ENCODE measurements around the gene DDR2.
"Not testable (repeated sequence)": the region's sequence is repeated elsewhere in the genome, so short reads cannot be mapped to it uniquely, and the experiment has no call there.

DDR2 gene

DNA sequence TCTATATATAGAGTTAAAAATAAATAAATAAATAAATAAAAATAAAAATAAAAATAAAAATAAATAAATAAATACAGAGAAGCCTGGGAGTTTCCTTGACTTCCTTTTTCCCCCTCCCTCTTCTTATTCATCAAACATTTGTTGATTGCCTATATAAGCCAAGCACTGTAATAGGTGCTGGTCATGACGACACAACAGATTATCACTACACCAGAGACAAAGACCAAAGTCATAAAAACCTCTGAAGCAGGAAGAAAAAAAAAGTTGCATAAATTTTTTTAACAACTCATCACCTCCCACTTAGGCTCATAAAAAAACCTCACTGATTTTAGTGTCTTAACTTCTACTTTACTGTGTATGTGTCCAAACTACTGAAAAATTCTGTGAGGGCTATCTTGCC lies 95.2 kb downstream of the DDR2 start:
- not testable (repeated sequence) for DNase-seq

DNA sequence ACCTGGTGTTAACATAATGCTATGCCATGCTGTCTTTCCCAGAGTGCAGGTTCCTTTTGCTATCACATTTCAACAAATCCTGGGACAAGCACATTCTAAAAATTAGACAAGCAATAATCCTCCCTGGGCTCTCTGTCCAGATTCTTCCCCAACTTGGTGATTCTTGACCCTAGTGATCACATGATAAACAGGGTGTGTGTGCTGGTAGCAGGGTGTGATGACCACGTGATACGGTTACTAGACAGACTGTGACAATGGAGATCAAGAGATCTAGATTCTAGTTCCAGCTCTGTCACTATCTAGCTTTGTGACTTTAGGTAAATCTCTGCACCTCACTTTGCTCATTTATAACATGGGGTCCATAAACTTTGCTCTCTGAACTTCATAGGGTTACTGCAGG lies 96.3 kb downstream of the DDR2 start:
- no peak for DNase-seq

DNA sequence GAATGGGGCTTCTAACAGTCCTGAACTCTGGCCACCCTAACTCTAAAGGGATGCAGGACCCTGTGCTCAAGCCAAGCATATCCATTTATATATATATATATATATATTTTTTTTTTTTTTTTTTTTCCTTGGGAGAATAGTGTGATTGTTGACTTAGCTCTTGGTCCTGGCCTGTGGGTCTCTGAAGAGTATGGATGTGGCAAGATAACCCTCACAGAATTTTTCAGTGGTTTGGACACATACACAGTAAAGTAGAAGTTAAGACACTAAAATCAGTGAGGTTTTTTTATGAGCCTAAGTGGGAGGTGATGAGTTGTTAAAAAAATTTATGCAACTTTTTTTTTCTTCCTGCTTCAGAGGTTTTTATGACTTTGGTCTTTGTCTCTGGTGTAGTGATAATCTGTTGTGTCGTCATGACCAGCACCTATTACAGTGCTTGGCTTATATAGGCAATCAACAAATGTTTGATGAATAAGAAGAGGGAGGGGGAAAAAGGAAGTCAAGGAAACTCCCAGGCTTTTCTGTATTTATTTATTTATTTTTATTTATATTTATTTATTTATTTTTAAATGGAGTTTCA lies 97.0 kb downstream of the DDR2 start:
- not testable (repeated sequence) for DNase-seq

DNA sequence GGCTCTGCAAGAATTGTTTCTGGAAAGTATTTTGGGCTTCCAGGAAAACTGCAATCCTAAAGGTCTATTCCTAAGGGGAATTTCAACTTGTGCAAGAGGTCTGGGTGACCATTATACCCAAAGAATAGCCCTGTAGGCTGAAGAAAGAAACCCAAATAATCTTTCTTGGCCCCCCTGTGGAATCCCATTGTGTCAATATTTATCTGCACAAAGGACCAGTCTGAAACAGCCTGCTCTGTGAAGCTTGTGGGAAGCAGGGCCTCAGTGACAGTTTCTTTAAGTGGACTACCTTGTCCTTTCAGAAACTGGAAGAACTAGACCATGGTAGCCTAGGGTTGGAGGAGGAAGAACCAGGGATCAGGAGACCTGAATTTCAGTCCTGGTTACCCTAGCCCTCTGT lies 99.8 kb downstream of the DDR2 start:
- no peak for DNase-seq

DNA sequence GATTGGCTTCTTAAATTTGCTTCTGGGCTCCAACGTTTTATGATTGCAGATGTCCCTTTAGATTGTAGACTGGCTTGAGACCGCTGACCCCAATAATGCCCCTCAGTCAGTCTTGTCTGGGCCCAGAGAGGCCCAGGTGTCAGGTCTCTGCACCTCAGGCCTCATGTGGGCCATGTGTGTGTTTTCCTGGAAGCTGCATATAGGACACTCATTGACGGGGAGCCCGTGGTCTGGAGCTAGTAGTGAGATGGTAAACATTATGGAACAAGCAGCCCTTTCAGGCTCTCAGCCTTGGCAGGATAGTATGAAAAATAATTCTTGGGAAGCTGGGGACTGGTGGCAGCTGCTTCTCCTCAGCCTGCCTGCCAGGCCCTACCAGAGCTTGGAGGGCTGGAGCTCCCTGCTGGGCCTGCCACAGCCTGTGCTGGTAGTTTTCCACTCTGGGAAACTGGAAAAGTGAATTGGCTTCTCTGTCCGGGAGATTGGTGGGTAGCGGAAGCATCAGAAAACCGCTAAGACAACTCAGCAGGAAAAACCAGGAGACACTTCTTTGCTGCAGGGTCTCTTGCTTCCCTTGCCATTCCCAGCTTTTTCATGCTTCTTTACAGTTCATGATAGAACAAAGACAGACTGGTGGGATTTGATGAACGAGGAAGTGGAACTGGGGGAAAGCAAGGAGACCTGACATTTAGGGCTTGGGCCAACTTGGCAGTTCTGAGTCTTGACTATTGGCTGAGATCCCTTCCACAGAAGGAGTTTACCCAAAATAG lies 100.5 kb downstream of the DDR2 start:
- DNase-seq: no peak

DNA sequence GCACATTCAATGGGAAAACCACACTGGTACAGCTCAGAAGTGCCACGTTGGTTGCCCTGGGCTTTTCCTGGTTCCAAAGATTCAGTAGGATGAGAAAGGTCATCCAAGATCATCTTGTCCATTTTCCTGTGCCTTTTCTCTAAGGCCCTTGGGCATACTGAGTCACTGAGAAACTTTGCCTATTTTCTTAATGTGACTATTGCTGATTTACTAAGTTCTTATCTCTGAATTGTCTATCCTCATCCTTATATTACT lies 101.0 kb downstream of the DDR2 start:
- DNase-seq: no peak

DNA sequence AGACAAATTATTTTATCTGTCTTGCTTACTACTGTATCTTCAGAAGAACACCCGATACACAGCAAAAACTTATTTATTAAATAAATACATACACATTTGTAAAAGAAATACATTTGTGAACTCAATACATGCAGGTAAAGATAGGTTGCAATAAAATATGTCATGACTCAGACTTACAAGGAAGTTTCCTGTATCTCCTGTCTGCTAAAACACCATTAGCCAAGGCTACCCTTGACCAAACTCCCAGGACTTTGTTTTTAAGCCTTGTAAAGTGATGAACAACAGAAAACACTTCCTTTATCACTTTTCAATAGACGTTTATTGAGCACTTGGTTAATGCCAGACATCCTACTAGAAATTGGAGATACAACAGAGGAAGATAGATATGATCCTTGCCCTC lies 101.8 kb downstream of the DDR2 start:
- DNase-seq: no peak

DNA sequence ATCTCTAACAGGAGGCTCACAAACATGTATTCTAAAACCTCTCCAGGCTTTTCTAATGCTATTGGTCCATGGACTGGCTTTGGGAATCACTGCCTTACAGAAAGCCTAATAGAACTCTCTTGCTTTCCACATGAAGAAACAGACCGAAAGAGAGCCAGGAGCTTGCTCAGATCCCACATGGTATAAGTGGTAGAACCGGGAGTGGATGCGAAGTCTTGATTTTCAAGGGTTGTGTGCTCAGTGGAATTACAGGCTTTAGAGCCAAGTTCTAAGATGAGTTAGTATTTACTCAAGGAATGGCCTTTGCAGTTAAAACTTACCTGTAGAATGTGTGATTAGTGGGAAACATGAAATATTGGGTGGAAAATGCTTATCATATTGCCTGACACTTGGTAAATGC lies 103.9 kb downstream of the DDR2 start:
- no peak for DNase-seq

DNA sequence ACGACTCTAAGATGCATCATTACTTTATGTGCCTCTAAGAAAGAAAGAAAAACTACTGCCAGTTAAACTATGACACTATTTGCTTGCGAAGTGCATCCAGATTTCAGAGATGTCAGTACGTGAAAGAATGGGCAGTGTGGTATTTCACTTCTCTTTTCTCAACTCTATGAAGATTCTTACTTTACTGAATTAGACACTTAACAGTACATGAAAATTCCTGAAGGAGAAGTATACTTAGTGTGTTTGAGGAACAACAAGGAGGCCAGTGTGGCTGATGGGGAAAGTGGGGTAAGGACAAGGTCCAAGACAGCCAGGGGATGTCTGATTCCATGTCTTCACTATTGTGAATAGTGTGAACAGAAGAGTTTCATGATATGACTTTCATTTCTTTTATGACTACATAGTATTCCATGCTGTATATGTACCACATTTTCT lies 104.4 kb downstream of the DDR2 start:
- no peak for DNase-seq

DNA sequence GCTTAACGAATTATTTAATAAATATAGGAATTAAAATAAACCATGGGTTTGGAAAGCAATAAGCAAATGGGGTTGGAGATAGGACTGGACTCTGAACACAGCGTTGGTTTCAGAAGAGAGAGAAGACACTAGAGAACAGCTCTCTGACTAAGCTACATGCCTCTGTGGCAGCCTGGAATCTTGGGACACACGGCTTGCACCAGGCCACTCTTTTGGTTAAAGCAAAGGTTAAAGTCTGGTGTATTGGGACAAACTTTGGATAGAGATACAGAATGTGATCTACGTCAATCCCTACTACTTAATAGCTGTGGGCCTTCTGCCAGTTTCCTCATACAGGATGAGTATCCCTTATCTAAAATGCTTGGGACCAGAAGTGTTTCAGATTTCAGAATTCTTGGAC lies 108.5 kb downstream of the DDR2 start:
- DNase-seq: no peak

DNA sequence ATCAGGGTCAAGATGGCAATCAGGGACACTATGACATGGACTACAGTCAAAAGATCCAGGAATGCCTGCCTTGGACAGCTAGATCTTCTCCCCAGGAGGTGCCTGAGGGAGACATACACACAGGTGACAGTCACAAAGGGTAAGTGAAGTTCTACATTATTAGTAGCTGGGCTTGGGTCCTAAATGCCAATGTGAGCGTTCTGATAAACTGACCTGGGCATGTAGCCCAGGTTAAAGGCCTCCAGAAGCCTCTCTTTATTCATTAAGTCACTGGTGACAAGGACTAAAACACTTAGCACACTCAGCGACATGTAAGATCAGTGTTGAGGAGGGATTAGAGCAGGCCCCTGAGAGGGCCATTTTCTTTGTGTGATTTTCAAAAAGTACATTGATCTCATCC lies 109.3 kb downstream of the DDR2 start:
- DNase-seq: no peak

DNA sequence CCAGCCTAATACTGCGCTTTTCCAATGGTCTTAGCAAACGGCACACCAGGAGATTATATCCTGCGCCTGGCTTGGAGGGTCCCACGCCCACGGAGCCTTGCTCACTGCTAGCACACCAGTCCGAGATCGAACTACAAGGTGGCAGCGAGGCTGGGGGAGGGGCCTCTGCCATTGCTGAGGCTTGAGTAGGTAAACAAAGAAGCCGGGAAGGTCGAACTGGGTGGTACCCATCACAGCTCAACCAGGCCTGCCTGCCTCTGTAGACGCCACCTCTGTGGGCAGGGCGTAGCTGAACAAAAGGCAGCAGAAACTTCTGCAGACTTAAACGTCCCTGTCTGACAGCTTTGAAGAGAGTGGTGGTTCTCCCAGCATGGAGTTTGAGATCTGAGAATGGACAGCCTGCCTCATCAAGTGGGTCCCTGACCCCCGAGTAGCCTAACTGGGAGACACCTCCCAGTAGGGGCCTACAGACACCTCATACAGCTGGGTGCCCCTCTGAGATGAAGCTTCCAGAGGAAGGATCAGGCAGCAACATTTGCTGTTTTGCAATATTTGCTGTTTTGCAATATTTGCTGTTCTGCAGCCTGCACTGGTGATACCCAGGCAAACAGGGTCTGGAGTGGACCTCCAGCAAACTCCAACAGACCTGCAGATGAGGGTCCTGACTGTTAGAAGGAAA lies 114.1 kb downstream of the DDR2 start:
- DNase-seq: not testable (repeated sequence)

DNA sequence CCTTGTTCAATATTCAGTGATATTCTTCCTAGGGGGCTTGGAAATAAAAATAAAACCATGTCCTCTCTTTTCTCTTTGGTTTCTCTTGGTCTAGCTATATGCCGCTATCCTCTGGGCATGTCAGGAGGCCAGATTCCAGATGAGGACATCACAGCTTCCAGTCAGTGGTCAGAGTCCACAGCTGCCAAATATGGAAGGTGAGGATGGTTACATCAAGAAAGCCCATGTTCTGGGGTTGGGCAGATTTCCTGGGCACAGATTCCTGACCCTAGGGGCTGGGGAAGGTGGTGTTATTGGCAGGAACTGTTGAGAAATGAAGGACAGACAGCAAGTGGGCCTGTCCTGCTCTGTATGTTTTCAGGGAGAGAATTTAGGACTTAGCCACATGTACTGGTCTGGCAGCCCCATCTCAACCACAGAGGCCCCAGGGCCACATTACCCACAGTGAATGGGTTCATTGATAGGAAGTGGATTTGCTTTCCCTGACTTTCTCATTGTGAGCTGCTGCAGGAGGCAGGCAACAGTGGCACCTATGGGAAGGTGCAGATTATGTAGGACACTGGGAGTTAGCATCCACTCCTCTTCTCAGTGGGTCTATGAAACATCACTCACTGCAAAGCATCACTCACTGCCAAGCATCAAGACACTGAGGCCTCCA lies 120.9 kb downstream of the DDR2 start:
- DNase-seq: no peak

DNA sequence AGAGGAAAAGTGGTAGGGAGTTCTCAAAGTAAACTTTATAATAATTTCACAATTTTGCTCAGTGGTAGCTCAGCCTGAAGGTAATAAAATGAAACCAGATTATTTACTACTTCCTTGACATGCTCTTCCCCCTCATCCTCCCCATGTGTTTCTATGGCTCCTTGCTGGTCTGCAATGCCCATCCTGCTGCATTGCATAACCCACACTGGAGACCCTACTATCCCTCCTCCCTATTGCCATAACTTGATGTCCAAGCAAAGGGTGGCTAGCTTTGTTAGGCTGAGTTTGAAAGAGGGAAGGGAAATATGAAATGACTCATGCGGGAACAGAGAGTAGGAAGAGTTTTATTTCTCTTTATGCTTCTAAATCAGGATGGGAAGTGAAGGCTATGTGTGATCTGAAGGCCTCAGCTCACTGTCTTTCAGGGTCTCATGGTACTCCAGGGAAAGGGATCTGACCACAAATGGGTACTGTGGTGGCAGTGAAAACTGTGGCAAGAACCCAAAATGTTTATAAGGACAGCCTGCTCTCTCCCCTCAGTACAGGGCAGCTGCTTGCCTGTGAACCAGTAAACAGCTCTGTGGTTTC lies 121.8 kb downstream of the DDR2 start:
- no peak for DNase-seq

DNA sequence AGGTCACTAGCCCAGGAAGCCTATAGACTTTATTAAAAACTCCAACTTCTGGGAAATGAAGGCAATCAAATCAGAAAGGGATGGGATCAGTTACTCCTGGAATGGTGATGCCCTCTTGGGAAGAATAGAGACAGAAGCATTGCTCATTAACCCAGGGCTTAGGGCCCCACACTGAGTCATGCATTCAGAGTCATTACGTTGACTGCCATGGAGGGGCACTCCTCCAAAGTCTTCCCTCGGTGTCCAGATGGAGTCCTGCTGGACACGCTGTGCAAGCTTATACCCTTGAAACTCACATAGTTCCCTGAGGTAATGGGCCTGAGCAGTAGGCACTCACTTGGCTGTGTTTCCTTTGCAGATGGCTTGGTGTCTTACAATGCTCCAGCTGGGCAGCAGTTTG lies 123.0 kb downstream of the DDR2 start:
- no peak for DNase-seq

DNA sequence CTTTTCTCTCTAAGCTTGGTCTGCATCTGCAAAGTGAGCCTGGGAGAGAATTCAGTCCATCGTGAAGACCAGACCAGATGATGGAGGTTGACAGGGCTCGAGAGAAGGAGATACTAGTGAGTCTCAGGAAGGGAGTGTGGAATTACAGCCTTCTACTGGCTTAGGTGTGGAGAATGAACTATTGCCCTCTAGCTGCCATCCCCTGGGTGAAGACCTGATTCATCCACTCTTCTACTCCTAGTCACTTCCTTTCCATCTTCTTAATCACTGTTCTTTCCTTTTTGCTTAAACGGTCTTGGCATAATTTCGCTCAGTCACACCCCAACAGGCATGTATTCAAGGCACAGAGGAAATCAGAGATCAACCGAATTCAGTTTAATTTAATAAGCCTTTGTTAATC lies 124.3 kb downstream of the DDR2 start:
- DNase-seq: no peak

DNA sequence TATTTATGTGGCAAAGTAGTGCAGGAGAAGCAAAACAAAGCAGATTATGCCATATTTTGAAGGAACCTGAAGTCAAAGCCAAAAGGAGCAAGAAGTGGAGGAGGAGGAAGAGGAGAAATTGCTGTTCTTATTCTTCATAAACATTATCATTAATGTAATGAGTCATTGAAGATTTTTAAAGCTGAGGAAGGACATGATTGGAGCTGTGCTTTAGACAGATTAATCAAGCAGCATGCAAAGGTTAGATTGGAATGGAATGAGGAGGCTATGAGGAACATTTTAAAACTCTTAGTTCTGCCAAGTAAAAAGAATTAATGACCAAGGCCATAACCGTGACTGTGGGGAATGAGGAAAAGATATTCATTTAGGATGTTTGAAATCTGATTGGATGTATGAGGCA lies 125.2 kb downstream of the DDR2 start:
- no peak for DNase-seq

DNA sequence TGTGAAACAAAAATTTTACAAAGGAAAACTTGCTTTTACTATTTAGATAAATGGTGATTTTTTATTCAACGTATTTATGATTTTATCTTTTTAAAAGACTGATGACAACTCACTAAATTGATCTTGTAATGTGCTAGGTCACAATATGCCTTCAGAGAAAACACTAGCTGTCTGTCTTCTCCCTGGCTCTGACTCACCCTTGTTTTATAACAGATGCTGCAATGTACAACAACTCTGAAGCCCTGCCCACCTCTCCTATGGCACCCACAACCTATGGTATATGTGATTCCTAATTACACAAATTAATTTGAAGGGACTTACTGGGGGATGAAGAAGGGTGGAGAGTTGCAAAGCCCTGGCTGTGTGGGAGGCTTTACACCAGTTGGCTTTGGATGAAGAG lies 133.5 kb downstream of the DDR2 start:
- DNase-seq: no peak

DNA sequence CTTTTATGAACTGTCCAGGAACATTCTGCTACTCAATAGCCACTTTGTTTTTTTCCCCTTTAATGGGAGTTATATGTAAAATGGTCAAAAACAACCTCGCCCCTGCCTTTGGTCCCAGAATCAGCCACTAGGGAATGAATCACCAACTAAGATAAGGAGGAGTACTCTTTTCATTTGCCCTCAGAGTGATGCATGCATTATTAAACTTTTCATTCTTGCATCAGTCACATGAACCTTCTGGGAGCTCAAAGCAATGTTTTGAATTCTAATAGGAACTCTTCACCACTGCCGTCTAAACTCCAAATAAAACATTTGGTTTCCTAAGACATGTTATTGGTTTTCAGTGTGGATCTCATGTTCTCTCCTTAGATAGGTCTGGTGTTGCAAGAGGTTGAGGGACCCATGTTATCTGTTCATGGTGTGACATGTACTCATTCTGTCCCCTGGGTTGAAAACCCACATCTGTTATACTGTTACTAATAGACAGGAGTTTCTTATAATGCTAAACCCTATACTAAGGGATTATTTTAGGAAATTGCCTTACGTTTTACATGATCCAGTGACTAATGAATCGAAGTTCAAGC lies 140.4 kb downstream of the DDR2 start:
- no peak for DNase-seq

DNA sequence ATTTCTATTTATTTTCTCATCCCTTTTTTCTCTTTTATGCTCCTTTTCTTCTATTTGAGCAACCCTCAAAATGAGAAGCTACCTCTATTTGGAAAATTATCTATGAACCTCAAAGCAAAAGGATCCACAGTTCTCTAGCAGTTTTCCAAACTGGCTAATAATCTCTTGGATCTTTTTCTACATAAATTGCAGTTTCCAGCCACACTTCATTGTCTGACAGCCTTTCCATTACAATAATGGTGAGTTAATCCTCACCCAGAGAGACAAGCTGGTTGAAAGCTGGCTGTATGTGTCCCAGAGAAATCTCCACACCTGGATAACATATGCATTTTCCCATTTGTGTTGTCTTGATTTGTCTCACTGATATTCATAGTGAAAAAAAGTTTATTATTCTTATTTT lies 141.7 kb downstream of the DDR2 start:
- no peak for DNase-seq

DNA sequence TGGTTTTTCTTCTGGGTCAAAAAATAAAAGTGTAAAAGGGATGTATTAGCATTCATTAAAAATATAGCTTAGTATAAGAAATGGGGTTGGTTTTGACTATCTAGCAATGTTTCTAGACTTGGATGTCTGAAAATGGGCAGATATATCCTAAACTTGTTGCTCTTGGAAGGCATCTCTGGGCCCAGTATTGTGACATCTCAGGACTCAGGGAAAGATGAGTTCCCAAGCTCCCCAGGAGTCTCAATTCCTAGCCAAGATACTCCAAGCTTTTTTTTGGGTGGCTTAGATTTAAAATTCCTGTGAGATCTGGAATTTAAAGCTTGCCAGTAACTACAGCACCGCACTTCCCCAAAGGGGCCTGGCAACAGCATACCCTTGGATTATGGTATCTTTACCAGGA lies 146.8 kb downstream of the DDR2 start:
- no peak for DNase-seq

DNA sequence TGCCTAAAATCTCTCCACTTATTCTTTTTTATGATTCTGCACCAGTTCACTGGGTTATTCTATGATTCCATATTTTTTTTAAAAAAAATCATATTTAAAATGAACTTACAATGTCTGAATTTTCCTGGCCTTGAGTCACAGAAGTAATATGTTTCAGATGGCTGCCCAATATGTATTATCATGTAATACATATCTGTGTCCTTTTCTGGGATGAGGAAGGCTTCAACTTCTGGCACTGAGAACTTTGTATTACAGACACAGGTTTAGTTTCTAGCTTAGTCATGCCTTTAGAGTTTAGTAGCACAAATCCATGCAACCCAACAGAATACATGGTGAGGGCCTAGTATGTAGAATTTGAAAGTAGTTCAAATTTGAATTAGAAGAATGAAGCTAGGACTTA lies 150.4 kb downstream of the DDR2 start:
- DNase-seq: no peak

DNA sequence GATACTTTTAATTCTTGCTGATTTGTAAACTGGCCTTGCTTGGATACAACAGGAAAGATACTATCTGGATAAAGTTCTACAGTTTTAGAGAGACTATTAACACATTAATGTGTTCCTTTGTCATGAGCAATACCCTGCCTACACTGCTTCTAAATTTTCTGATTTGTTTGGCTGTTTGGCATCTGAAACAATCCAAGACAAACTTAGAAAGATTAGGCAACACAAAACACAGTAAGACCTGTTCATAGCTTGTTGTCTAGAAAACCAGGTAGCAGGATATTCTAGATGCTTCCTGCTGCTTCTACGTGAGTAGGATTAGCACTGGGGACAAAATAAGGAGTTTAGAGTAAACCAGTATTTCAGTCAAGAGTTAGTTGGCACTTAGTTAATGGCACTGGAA lies 152.7 kb downstream of the DDR2 start:
- not testable (repeated sequence) for DNase-seq
